ENCODE results near the gene RBM27.

Gene RBM27

GRCh38 chr5:146248561-146248960 lies 45.2 kb downstream of the RBM27 start:
- TF ChIP-seq CTCF (conservative IDR thresholded peaks at IDR 0.05), result no peak
- no peak for TF ChIP-seq ZFX (IDR thresholded peaks at IDR 0.05)
- H3K27ac ChIP-seq, result no peak overlapping the region

- no peak for TF ChIP-seq ZFX (IDR thresholded peaks at IDR 0.05)
- no peak for TF ChIP-seq CTCF (conservative IDR thresholded peaks at IDR 0.05)
These were observed 46.4 kb downstream of the RBM27 start for GRCh38 chr5:146249801-146250200.

More at GRCh38 chr5:146249801-146250200, 46.4 kb downstream of the RBM27 start:
- H3K27ac ChIP-seq, result no peak overlapping the region
